Astrocyte of the spinal cord (primary cell): ENCODE results near the gene CKMT2.

ENCODE experiments used
- DNase-seq: peaks from one replicate; pipeline ENCODE4 v3.0.0; 2011; ENCODE audit warnings: low read depth, low spot score
- H3K4me3 ChIP-seq: 2 replicates; pipeline ENCODE4 v1.5.1; 2011; ENCODE audit warnings: low read depth, mild to moderate bottlenecking, low read length, moderate library complexity
- in situ Hi-C: cut with HindIII; loops from 2 replicates; pipeline ENCODE4 v1.10.0; 2017; ENCODE audit warnings: low sequenced_read_pairs
- TF ChIP-seq, protein P1 (sequence below): IDR thresholded peaks from 2 replicates; pipeline ENCODE4 v1.5.1; 2012; ENCODE audit warnings: low read depth, mild to moderate bottlenecking, low read length, inconsistent platforms

Gene CKMT2

DNA sequence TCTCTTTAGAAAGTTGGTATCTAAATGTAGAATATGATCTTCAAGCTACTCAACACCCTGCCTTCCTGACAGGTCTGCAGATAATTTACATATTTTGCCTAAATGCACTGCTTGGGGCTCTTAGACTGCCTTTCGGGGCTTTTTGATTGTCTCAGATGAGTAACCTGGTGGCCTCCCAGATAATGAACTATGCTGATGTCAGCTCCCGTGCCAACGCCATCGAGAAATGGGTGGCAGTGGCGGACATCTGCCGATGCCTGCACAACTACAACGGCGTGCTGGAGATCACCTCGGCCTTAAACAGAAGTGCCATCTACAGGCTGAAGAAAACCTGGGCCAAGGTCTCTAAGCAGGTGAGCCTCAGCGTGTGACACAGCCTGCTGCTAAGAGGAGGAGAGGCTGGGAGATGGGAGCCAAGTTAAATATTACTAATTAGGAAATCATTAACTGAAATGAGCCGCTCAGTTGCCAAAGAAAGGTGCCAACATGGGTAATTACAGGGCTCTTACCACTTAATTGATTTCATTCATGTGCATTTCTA, 20.8 kb upstream of the CKMT2 start:
- no peak for DNase-seq
- in situ Hi-C loops, result no loop called here
- H3K4me3 ChIP-seq, result no peak overlapping the region
- TF ChIP-seq, protein P1, sequence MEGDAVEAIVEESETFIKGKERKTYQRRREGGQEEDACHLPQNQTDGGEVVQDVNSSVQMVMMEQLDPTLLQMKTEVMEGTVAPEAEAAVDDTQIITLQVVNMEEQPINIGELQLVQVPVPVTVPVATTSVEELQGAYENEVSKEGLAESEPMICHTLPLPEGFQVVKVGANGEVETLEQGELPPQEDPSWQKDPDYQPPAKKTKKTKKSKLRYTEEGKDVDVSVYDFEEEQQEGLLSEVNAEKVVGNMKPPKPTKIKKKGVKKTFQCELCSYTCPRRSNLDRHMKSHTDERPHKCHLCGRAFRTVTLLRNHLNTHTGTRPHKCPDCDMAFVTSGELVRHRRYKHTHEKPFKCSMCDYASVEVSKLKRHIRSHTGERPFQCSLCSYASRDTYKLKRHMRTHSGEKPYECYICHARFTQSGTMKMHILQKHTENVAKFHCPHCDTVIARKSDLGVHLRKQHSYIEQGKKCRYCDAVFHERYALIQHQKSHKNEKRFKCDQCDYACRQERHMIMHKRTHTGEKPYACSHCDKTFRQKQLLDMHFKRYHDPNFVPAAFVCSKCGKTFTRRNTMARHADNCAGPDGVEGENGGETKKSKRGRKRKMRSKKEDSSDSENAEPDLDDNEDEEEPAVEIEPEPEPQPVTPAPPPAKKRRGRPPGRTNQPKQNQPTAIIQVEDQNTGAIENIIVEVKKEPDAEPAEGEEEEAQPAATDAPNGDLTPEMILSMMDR, result no peak

DNA sequence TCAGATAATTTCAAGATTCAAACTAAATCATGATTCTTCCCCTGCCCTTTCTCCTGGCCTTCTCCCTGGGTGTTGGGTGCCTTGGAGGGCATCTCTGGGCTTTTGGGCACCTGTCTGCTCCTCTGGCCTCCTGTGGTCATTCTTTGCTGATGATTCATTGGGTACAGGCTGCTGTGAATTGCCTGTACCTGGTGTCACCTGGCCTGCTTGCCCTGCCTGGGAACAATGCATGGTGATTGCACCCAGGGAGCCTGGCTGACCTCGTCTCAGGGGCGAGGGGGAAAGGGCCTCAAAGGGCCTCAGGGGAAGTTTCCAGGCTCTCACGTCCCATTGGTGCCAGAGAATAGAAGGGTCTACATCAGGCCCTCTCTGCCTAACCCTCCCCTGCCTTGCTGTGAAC, 20.1 kb upstream of the CKMT2 start:
- in situ Hi-C loops, result no loop called here
- TF ChIP-seq, protein P1, result no peak
- no peak overlapping the region for H3K4me3 ChIP-seq

DNA sequence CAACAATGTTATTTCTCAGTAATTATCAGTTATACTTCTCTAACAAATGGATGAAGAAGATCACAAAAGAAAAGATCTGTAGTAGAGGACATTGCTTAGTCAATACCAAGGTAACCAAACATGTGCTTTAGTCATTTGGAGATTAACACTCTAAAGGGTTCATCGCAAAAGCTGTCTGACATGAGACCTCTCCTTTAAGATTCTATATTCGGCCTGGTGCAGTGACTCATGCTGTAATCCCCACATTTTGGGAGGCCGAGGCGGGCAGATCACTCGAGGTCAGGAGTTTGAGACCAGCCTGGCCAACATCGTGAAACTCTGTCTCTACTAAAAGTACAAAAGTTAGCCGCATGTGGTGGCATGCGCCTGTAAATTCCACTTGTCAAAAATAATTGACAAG, 18.3 kb upstream of the CKMT2 start:
- in situ Hi-C loops, result no loop called here

More for the DNA sequence above, 20.1 kb upstream of the CKMT2 start:
- no peak for DNase-seq

DNA sequence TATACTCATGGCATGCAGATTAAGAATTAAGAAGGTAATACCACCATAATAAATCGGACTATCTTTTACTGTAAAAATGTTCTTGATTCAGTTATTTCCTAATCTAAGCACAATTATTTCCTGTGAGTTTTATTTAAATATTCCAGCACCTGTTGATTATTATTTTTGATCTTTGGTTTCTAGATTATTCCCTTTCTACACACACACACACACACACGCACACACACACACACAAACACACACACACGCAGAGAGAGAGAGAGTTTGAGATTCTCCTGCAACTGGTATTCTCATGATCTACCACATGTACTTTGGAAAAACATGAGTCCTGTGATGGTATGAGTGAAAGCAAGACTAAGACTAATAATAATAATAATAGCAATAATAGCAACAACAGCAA, 17.0 kb upstream of the CKMT2 start:
- no peak overlapping the region for H3K4me3 ChIP-seq
- TF ChIP-seq, protein P1, result no peak
- in situ Hi-C loops, result no loop called here
- DNase-seq, result no peak

More for the DNA sequence above, 18.3 kb upstream of the CKMT2 start:
- H3K4me3 ChIP-seq, result no peak overlapping the region
- DNase-seq, result no peak
- TF ChIP-seq, protein P1, result no peak

DNA sequence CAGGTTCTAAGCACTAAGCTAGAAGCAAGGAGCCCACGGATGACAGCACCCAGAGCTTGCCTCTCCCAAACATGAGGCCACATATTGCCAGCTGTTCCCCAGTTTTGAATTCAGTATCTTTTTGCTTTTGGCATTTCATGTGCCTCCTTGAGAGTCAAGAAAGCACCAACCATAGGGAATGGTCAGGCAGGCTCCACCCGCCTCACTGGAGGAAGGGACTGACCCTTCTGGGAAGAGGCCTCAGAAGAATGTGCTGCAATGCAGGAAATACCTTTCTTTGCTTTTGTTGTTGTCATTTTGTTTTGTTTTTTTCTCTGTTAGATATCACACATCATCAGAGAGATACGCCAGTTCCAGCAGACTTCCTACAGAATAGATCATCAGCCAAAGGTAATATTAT, 13.7 kb upstream of the CKMT2 start:
- TF ChIP-seq, protein P1, result no peak
- H3K4me3 ChIP-seq, result no peak overlapping the region
- no peak for DNase-seq
- in situ Hi-C loops, result no loop called here

DNA sequence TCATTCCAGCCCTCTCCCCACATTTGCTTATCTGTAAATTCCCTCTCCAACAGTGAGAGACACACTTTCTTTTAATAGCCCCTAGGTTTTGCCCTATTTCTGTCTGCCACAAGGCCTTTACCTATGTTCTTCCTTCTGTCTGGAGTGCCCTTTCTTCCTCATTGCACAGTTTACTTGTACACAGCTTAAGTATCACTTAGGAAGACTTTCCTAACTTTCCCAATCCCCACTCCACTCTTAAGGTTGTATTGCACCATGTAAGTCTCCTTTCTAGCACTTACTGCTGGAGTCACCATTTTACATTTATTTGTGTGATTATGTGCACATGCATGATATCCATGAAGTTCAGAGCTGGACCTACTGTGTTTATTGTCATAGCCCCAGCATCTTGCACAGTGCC, 10.8 kb upstream of the CKMT2 start:
- TF ChIP-seq, protein P1, result no peak
- no peak for DNase-seq
- in situ Hi-C loops, result no loop called here
- no peak overlapping the region for H3K4me3 ChIP-seq

DNA sequence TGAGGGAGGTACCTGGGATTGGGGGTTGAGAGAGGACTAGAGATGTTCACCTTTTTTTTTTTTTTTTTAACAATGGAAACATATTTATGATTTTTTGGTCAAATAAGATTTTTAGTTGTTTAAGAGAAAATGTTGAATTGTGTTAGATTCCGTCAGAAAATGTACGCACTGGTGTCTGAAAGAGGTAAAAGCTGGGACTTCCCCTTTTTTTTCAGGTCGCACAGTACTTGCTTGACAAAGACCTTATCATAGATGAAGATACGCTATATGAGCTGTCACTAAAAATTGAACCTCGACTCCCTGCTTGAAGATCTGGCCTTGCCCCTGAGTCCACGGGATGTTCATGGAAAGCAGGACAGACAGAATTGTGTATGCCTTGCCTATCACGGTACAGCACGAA, 7.7 kb upstream of the CKMT2 start:
- TF ChIP-seq, protein P1, result no peak
- DNase-seq, result no peak
- in situ Hi-C loops, result no loop called here

More for the DNA sequence above, 7.7 kb upstream of the CKMT2 start:
- H3K4me3 ChIP-seq, result no peak overlapping the region
